Measurements from ENCODE around the gene PRICKLE3. TPM values are rescaled to one million over a fixed set of nuclear protein-coding genes. Genes with fewer than 3 reads are reported as not detected.
"Not testable (repeated sequence)": the region's sequence is repeated elsewhere in the genome, so short reads cannot be mapped to it uniquely, and the experiment has no call there.

PRICKLE3 gene
- total RNA-seq, 1 experiment from 2014 or later: 14.5 TPM

DNA sequence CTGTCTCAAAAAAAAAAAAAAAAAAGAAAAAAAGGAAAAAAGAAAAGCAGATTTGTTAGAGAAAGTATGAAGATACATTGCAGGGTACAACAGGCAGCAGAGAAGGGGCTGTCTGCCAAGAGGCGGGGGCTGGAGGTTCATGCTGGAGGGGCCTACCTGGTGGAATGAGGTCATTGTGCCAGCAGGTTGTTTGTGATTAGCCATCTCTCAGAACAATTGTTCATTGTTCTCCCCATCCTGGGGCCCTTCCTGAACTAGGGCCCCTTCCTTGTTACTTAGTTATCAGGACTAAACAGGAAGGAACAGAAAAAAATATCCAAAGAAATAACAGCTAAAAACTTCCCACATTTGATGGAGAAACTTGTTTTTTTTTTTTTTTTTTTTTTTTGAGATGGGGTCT, 48.7 kb downstream of the PRICKLE3 start:
- no peak overlapping the region for H3K27ac Mint-ChIP-seq (ENCODE audit: low read depth, unreplicated experiment)
- ChIA-PET CTCF (no interaction called here), POLR2A (no interaction called here)
- DNase-seq (ENCODE audit: unreplicated experiment): no peak
- no peaks in the 10 kb centered on the region for H3K4me1 Mint-ChIP-seq (ENCODE audit: insufficient read depth, unreplicated experiment)
- intact Hi-C loops (cut with micrococcal nuclease): no loop called here
- TF ChIP-seq, protein P1, sequence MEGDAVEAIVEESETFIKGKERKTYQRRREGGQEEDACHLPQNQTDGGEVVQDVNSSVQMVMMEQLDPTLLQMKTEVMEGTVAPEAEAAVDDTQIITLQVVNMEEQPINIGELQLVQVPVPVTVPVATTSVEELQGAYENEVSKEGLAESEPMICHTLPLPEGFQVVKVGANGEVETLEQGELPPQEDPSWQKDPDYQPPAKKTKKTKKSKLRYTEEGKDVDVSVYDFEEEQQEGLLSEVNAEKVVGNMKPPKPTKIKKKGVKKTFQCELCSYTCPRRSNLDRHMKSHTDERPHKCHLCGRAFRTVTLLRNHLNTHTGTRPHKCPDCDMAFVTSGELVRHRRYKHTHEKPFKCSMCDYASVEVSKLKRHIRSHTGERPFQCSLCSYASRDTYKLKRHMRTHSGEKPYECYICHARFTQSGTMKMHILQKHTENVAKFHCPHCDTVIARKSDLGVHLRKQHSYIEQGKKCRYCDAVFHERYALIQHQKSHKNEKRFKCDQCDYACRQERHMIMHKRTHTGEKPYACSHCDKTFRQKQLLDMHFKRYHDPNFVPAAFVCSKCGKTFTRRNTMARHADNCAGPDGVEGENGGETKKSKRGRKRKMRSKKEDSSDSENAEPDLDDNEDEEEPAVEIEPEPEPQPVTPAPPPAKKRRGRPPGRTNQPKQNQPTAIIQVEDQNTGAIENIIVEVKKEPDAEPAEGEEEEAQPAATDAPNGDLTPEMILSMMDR (IDR thresholded peaks at IDR 0.05; ENCODE audit: unreplicated experiment): no peak
- no peak overlapping the region for H3K4me3 Mint-ChIP-seq (ENCODE audit: unreplicated experiment)
- no peaks in the 10 kb centered on the region for H3K27me3 Mint-ChIP-seq (ENCODE audit: insufficient read depth, unreplicated experiment)
- H3K9me3 Mint-ChIP-seq (ENCODE audit: unreplicated experiment): peaks cover 20% of the 10 kb centered on the region
- BruUV-seq (replicated peaks): no TSS peak
- no peaks in the 10 kb centered on the region for H3K36me3 Mint-ChIP-seq (ENCODE audit: insufficient read depth, unreplicated experiment)

DNA sequence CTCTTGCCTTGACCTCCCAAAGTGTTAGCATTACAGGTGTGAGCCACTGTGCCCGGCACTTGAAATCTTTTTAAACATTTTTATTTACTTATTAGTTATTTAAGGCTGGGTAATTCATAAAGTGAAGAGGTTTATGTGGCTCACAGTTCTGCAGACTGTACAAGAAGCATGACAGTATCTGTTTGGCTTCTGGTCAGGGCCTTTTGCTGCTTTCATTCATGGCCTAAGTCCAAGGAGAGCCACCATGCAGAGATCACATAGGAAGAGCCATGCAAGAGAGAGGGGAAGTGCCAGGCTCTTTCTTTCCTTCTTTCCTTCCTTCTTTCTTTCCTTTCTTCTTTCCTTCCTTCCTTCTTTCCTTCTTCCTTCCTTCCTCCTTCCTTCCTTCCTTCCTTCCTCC, 52.4 kb downstream of the PRICKLE3 start:
- no peak overlapping the region for H3K4me3 Mint-ChIP-seq (ENCODE audit: unreplicated experiment)
- ChIA-PET POLR2A (no interaction called here), CTCF (no interaction called here)
- H3K9me3 Mint-ChIP-seq (ENCODE audit: unreplicated experiment): peaks cover 8% of the 10 kb centered on the region
- H3K27me3 Mint-ChIP-seq (ENCODE audit: insufficient read depth, unreplicated experiment): no peaks in the 10 kb centered on the region
- TF ChIP-seq, protein P1 (IDR thresholded peaks at IDR 0.05; ENCODE audit: unreplicated experiment): no peak
- no peak overlapping the region for H3K27ac Mint-ChIP-seq (ENCODE audit: low read depth, unreplicated experiment)
- no peak for DNase-seq (ENCODE audit: unreplicated experiment)
- H3K4me1 Mint-ChIP-seq (ENCODE audit: insufficient read depth, unreplicated experiment): no peaks in the 10 kb centered on the region
- intact Hi-C loops (cut with micrococcal nuclease): no loop called here
- no TSS peak for BruUV-seq (replicated peaks)
- peaks cover 6% of the 10 kb centered on the region for H3K36me3 Mint-ChIP-seq (ENCODE audit: insufficient read depth, unreplicated experiment)

- H3K27me3 Mint-ChIP-seq (ENCODE audit: insufficient read depth, unreplicated experiment); H3K36me3 Mint-ChIP-seq (ENCODE audit: insufficient read depth, unreplicated experiment); H3K27ac Mint-ChIP-seq (ENCODE audit: low read depth, unreplicated experiment); intact Hi-C loops (cut with micrococcal nuclease); POLR2A ChIA-PET; H3K4me1 Mint-ChIP-seq (ENCODE audit: insufficient read depth, unreplicated experiment); H3K4me3 Mint-ChIP-seq (ENCODE audit: unreplicated experiment); H3K9me3 Mint-ChIP-seq (ENCODE audit: unreplicated experiment); DNase-seq (ENCODE audit: unreplicated experiment); BruUV-seq (replicated peaks): not testable (repeated sequence)
- CTCF ChIA-PET: interaction anchor here (0.6 kb wide), 1 partner anchor 30 kb away, joined by 3 read pairs; the partner anchor contains the start of gene MAGIX
Measured at GRCh38 chrX:49132275-49132674, 53.9 kb downstream of the PRICKLE3 start.

DNA sequence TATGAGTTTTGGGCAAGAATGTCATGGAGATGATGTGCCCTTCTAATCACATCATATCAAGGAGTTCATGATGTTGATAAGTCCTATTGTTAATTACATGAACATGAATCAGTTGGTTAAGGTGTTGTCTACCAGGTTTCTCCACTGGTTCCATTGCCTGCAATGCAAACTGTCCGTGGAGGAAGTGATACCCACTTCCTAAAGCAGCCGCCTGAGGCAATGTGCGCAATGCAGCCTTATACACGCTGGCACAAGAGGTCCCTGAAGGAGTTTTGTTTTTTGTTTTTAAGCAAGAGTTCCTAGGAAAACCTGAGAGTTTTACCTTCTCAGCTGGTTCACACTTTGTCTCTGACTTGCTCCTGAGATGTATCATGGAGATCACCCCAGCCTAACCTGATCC, 56.7 kb downstream of the PRICKLE3 start:
- ChIA-PET POLR2A (interaction anchor here (0.6 to 0.7 kb wide), 2 partner anchors 8 to 26 kb away, joined by 3 read pairs; no protein-coding TSS in a partner anchor), CTCF (no interaction called here)
- peaks cover 7% of the 10 kb centered on the region for H3K9me3 Mint-ChIP-seq (ENCODE audit: unreplicated experiment)
- H3K27me3 Mint-ChIP-seq (ENCODE audit: insufficient read depth, unreplicated experiment): no peaks in the 10 kb centered on the region
- no peak overlapping the region for H3K4me3 Mint-ChIP-seq (ENCODE audit: unreplicated experiment)
- TF ChIP-seq, protein P1 (IDR thresholded peaks at IDR 0.05; ENCODE audit: unreplicated experiment): no peak
- H3K36me3 Mint-ChIP-seq (ENCODE audit: insufficient read depth, unreplicated experiment): peaks cover 6% of the 10 kb centered on the region
- no peaks in the 10 kb centered on the region for H3K4me1 Mint-ChIP-seq (ENCODE audit: insufficient read depth, unreplicated experiment)
- no TSS peak for BruUV-seq (replicated peaks)
- no peak overlapping the region for H3K27ac Mint-ChIP-seq (ENCODE audit: low read depth, unreplicated experiment)
- DNase-seq (ENCODE audit: unreplicated experiment): no peak
- intact Hi-C loops (cut with micrococcal nuclease): loop anchor here (10.0 kb wide), 1 partner anchor 625 kb away; no protein-coding TSS in a partner anchor

GRCh38 chrX:49127742-49128258, 58.4 kb downstream of the PRICKLE3 start:
- H3K27me3 Mint-ChIP-seq (ENCODE audit: insufficient read depth, unreplicated experiment); H3K9me3 Mint-ChIP-seq (ENCODE audit: unreplicated experiment); H3K27ac Mint-ChIP-seq (ENCODE audit: low read depth, unreplicated experiment); BruUV-seq (replicated peaks); POLR2A ChIA-PET; DNase-seq (ENCODE audit: unreplicated experiment); H3K4me3 Mint-ChIP-seq (ENCODE audit: unreplicated experiment); H3K4me1 Mint-ChIP-seq (ENCODE audit: insufficient read depth, unreplicated experiment); H3K36me3 Mint-ChIP-seq (ENCODE audit: insufficient read depth, unreplicated experiment): not testable (repeated sequence)
- CTCF ChIA-PET: interaction anchor here (0.7 kb wide), 2 partner anchors 711 to 720 kb away, joined by 3 read pairs; no protein-coding TSS in a partner anchor
- intact Hi-C loops (cut with micrococcal nuclease): loop anchor here (10.0 kb wide), 1 partner anchor 627 kb away; no protein-coding TSS in a partner anchor

Other genes starting within 250 kb of the PRICKLE3 start
- gene OTUD5, start 228.8 kb downstream of the PRICKLE3 start, total RNA-seq (2022): 35.1 and 38.7 TPM in 2 replicates
- 0.86 and 1.8 TPM in 2 replicates for gene KCND1, start 214.5 kb downstream of the PRICKLE3 start, total RNA-seq (2022)
- gene GRIPAP1, start 184.1 kb downstream of the PRICKLE3 start, total RNA-seq (2022): 49.6 and 51.0 TPM in 2 replicates
- 45.3 and 71.7 TPM in 2 replicates for gene TFE3, start 143.0 kb downstream of the PRICKLE3 start, total RNA-seq (2022)
- gene CCDC120, start 127.4 kb downstream of the PRICKLE3 start, total RNA-seq (2022): 10.3 and 14.4 TPM in 2 replicates
- gene PRAF2, start 112.4 kb downstream of the PRICKLE3 start, total RNA-seq (2022): 32.1 and 34.5 TPM in 2 replicates
- gene WDR45, start 106.5 kb downstream of the PRICKLE3 start, total RNA-seq (2022): 93.0 and 96.9 TPM in 2 replicates
- gene GPKOW, start 62.6 kb downstream of the PRICKLE3 start, total RNA-seq (2022): 22.0 and 24.4 TPM in 2 replicates
- gene MAGIX, start 23.6 kb downstream of the PRICKLE3 start, total RNA-seq (2022): 0.52 and 0.84 TPM in 2 replicates
- 292 and 308 TPM in 2 replicates for gene PLP2, start 14.5 kb downstream of the PRICKLE3 start, total RNA-seq (2022)
- 0.75 and 0.79 TPM in 2 replicates for gene SYP, start 13.8 kb upstream of the PRICKLE3 start, total RNA-seq (2022)
- not detected in 2 replicates for gene CACNA1F, start 47.0 kb upstream of the PRICKLE3 start, total RNA-seq (2022)
- gene CCDC22, start 49.1 kb upstream of the PRICKLE3 start, total RNA-seq (2022): 11.0 and 11.5 TPM in 2 replicates
- 0.26 and 0.32 TPM in 2 replicates for gene FOXP3, start 78.3 kb upstream of the PRICKLE3 start, total RNA-seq (2022)
- gene PPP1R3F, start 83.4 kb upstream of the PRICKLE3 start, total RNA-seq (2022): 7.0 and 9.1 TPM in 2 replicates
- not detected in 2 replicates for gene GAGE10, start 117.3 kb upstream of the PRICKLE3 start, total RNA-seq (2022)
- gene GAGE12J, start 135.7 kb upstream of the PRICKLE3 start, total RNA-seq (2022): not detected in 2 replicates
- gene GAGE13, start 145.2 kb upstream of the PRICKLE3 start, total RNA-seq (2022): not detected in 2 replicates

Data from MCF 10A (cell line).